ENCODE data around the gene SLC25A39. TPM values are rescaled to one million over a fixed set of nuclear protein-coding genes. Genes with fewer than 3 reads are reported as not detected.
A peak's percentile ranks its signal among the peaks of the same experiment; 100 is the strongest.

The SLC25A39 gene
- polyA plus RNA-seq, 1 of the 3 experiments (the other 2 are of a cell fraction), result 131 TPM

GRCh38 chr17:44324571-44325275 lies at the start of gene SLC25A39 (continued):
- TF ChIP-seq PBX3 (IDR thresholded peaks at IDR 0.05) (no peak), GATA2 (CRISPR knock-in tag; IDR thresholded peaks at IDR 0.05) (no peak), RCOR1 (IDR thresholded peaks at IDR 0.05; ENCODE audit: low read length) (no peak), NRF1 (IDR thresholded peaks at IDR 0.05; ENCODE audit: low read depth, low read length) (peak; percentile 40; the same call in 1 of the 2 replicates), IRF3 (IDR thresholded peaks at IDR 0.05; ENCODE audit: low read depth, low read length) (no peak), RFX5 (IDR thresholded peaks at IDR 0.05; ENCODE audit: low read length) (no peak), GABPA (IDR thresholded peaks at IDR 0.05; ENCODE audit: low read depth) (no peak), MAX (IDR thresholded peaks at IDR 0.05; ENCODE audit: low read depth) (peak; percentile 63; the same call in 1 of the 2 replicates), MXI1 (IDR thresholded peaks at IDR 0.05; ENCODE audit: low read depth, low read length) (peak; percentile 87), ELF1 (IDR thresholded peaks at IDR 0.05) (no peak), EZH2phosphoT487 (IDR thresholded peaks at IDR 0.05; ENCODE audit: borderline replicate concordance, low read depth) (no peak)

- Histone ChIP-seq H3F3A (replicated peaks; ENCODE audit: insufficient read depth) (no peaks in the 10 kb centered on the region), H4K20me1 (ENCODE audit: insufficient read depth) (no peaks in the 10 kb centered on the region), H3K79me2 (ENCODE audit: insufficient read depth) (no peaks in the 10 kb centered on the region), H3K4me2 (no peak overlapping the region), H3K9me2 (no peaks in the 10 kb centered on the region), H3K36me3 (replicated peaks in 1 of 2; ENCODE audit: control insufficient read depth in 1 of 2, insufficient read depth in 2 of 2, low read length in 1 of 2) (no peaks in the 10 kb centered on the region), H3K9me3 (no peaks in the 10 kb centered on the region), H3K27me3 (ENCODE audit: insufficient read depth) (no peaks in the 10 kb centered on the region; the same call in 1 of the 2 replicates), H3K9ac (no peak overlapping the region), H3K4me1 (ENCODE audit: control insufficient read depth in 1 of 2, insufficient read depth in 2 of 2, low read depth in 1 of 2, low read length in 1 of 2) (no peaks in the 10 kb centered on the region), H2AFZ (ENCODE audit: low read depth) (no peak overlapping the region), H3K27ac (ENCODE audit: low read depth in 2 of 2, low read length in 1 of 2) (no peak overlapping the region), H3K4me3 (ENCODE audit: low read depth in 2 of 2, low read length in 1 of 2) (no peak overlapping the region)
- 81% methylated on average over 9 of the region's 10 CpGs for WGBS (ENCODE audit: low lambda C conversion rate)
- ChIA-PET POLR2A (no interaction called here), CTCF (interaction anchor here (1.1 to 2.4 kb wide), 2 partner anchors 9 to 169 kb away, joined by 3 to 9 read pairs; partner anchors contain the start of gene FAM171A2)
- no peak for DNase-seq
- TF ChIP-seq TEAD4 (IDR thresholded peaks at IDR 0.05; ENCODE audit: borderline replicate concordance, insufficient read depth) (no peak), ELF1 (IDR thresholded peaks at IDR 0.05) (no peak), YY1 (IDR thresholded peaks at IDR 0.05; ENCODE audit: low read depth) (no peak), RAD21 (IDR thresholded peaks at IDR 0.05; ENCODE audit: low read length) (no peak), USF2 (IDR thresholded peaks at IDR 0.05; ENCODE audit: borderline replicate concordance, low read depth, low read length) (no peak), TAF1 (IDR thresholded peaks at IDR 0.05; ENCODE audit: borderline replicate concordance, low read depth, low read length) (no peak), USF1 (IDR thresholded peaks at IDR 0.05; ENCODE audit: borderline replicate concordance, low read depth) (no peak), GABPA (IDR thresholded peaks at IDR 0.05; ENCODE audit: low read depth) (no peak), MXI1 (IDR thresholded peaks at IDR 0.05; ENCODE audit: low read depth, low read length) (no peak), POLR2AphosphoS5 (IDR thresholded peaks at IDR 0.05; ENCODE audit: low read depth, low read length) (no peak), REST (IDR thresholded peaks at IDR 0.05; ENCODE audit: low read depth, low read length) (no peak), MAX (IDR thresholded peaks at IDR 0.05; ENCODE audit: low read depth) (no peak), FOXJ3 (CRISPR knock-in tag; IDR thresholded peaks at IDR 0.05) (no peak), SMC3 (IDR thresholded peaks at IDR 0.05; ENCODE audit: low read depth, low read length) (no peak), JUND (IDR thresholded peaks at IDR 0.05) (no peak)
Measured at GRCh38 chr17:44372036-44372435, 47.4 kb upstream of the SLC25A39 start.

All from SK-N-SH (cell line).